Osteocyte (in vitro differentiated cells): ENCODE data around the gene GAL3ST1. TPM values are rescaled to one million over a fixed set of nuclear protein-coding genes. Genes with fewer than 3 reads are reported as not detected.
"Not testable (repeated sequence)": the region's sequence is repeated elsewhere in the genome, so short reads cannot be mapped to it uniquely, and the experiment has no call there.

Experiments
- DNase-seq: peaks from one replicate; pipeline ENCODE4 v3.0.0; 2021; ENCODE audit warnings: mixed read lengths; ENCODE audit not compliant: unreplicated experiment; ENCODE audit errors: extremely low spot score
- H3K27ac Mint-ChIP-seq: one replicate; pipeline ENCODE4 v1.8.0; 2021; ENCODE audit warnings: mild to moderate bottlenecking, mixed read lengths; ENCODE audit not compliant: unreplicated experiment
- H3K27me3 Mint-ChIP-seq: one replicate; pipeline ENCODE4 v1.8.0; 2021; ENCODE audit warnings: mixed read lengths; ENCODE audit not compliant: unreplicated experiment
- H3K36me3 Mint-ChIP-seq: one replicate; pipeline ENCODE4 v1.8.0; 2021; ENCODE audit warnings: mixed read lengths; ENCODE audit not compliant: unreplicated experiment
- H3K4me1 Mint-ChIP-seq: one replicate; pipeline ENCODE4 v1.8.0; 2021; ENCODE audit warnings: mixed read lengths; ENCODE audit not compliant: unreplicated experiment
- H3K4me3 Mint-ChIP-seq: one replicate; pipeline ENCODE4 v1.8.0; 2021; ENCODE audit warnings: mild to moderate bottlenecking, moderate library complexity, mixed read lengths; ENCODE audit not compliant: unreplicated experiment
- H3K9me3 Mint-ChIP-seq: one replicate; pipeline ENCODE4 v1.8.0; 2021; ENCODE audit warnings: mixed read lengths; ENCODE audit not compliant: unreplicated experiment
- total RNA-seq: library from RNA; stranded (reverse); gene quantifications from 2 replicates; pipeline ENCODE4 v1.2.1, GENCODE V29; 2021
- TF ChIP-seq, protein P1 (sequence below): fragments of 200-600 bp; sonication (generic); IDR thresholded peaks from 2 replicates; pipeline ENCODE4 v1.5.0; 2021; ENCODE audit warnings: antibody characterized with exemption, mild to moderate bottlenecking, moderate library complexity

Gene GAL3ST1
- total RNA-seq, 1 donor from 2014 or later = 0.46 TPM

DNA sequence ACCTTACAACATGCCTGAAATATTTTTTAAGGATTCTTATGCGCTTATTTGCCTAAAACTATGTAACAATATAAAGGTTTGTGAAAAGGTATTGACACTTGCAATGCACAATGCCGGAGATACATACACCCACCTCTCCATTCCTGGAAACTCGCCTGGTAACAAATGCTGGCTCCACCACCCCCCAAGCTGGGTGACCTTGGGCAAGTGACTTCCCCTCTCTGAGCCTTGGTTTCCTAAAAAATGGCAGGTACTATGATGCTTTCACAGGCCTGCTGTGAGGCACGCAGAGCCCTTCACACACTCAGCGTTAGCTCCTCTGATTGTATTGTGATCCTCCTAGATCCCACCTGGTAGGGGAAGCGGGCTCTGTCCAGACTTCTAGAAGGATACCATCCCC lies 2.3 kb downstream of the GAL3ST1 start:
- Mint-ChIP-seq H3K4me1 (peaks cover 10% of the 10 kb centered on the region), H3K4me3 (no peak overlapping the region), H3K27me3 (peaks cover 30% of the 10 kb centered on the region)

DNA sequence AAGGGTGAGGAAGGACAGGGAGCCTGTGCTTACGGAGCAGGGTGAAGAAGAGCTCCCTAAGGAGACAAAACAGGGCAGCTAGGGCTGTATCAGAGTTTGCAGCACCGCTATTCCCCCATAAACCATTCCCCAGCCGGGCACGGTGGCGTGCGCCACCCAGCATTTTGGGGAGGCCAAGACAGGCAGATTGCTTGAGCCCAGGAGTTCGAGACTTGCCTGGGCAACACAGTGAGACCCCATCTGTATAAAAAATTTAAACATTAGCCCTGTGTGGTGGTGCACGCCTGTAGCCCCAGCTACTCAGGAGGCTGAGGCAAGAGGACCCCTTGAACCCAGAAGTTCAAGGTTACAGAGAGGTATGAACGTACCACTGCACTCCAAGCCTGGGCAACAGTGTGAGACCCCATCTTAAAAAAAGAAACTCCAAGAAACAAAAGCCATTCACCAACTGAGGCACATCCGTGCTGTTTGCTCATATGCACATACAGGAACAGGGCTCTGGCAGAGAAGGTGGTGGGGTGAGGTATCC lies 4.7 kb downstream of the GAL3ST1 start:
- H3K4me1 Mint-ChIP-seq = peaks cover 5% of the 10 kb centered on the region
- H3K27ac Mint-ChIP-seq = no peak overlapping the region
- H3K36me3 Mint-ChIP-seq = no peaks in the 10 kb centered on the region
- H3K9me3 Mint-ChIP-seq = no peaks in the 10 kb centered on the region
- TF ChIP-seq, protein P1, sequence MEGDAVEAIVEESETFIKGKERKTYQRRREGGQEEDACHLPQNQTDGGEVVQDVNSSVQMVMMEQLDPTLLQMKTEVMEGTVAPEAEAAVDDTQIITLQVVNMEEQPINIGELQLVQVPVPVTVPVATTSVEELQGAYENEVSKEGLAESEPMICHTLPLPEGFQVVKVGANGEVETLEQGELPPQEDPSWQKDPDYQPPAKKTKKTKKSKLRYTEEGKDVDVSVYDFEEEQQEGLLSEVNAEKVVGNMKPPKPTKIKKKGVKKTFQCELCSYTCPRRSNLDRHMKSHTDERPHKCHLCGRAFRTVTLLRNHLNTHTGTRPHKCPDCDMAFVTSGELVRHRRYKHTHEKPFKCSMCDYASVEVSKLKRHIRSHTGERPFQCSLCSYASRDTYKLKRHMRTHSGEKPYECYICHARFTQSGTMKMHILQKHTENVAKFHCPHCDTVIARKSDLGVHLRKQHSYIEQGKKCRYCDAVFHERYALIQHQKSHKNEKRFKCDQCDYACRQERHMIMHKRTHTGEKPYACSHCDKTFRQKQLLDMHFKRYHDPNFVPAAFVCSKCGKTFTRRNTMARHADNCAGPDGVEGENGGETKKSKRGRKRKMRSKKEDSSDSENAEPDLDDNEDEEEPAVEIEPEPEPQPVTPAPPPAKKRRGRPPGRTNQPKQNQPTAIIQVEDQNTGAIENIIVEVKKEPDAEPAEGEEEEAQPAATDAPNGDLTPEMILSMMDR = no peak
- no peak for DNase-seq
- no peak overlapping the region for H3K4me3 Mint-ChIP-seq
- H3K27me3 Mint-ChIP-seq = peaks cover 37% of the 10 kb centered on the region

More for the DNA sequence above, 2.3 kb downstream of the GAL3ST1 start:
- no peak for DNase-seq
- H3K9me3 Mint-ChIP-seq = no peaks in the 10 kb centered on the region
- peaks cover 11% of the 10 kb centered on the region for H3K36me3 Mint-ChIP-seq
- TF ChIP-seq, protein P1 = no peak
- H3K27ac Mint-ChIP-seq = no peak overlapping the region

DNA sequence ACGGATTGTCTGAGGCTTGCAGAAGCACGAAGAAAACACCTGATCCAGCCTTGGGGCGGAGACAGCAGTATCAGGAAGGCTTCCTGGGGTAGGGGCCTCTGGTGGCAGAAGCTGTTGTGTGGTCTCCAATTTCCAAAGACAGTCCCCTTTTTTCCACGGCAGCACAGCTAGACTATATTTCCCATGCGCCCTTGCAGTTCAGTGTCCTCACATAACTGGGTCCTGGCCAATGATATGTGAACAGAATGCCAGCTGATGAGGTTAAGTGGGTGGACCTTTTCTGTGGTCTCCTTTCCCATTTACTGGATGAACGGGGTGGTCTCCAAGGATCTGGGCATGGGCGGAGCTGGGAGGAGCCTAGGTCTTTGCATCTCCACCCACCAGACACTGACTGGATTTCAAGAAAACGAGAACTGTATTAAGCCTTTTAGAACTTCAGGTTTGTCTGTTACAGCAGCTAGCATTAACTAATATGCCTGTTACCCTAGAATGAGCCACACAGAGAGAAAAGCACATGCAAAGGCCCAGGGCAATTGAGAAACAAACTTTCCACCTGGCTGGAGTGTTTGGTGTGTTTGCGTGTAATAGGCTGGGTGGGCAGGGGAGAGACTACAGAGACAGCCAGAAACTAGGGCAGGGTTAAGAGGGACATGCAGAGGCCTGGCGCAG lies 6.2 kb downstream of the GAL3ST1 start:
- H3K4me3 Mint-ChIP-seq = no peak overlapping the region
- no peaks in the 10 kb centered on the region for H3K9me3 Mint-ChIP-seq
- H3K27me3 Mint-ChIP-seq = peaks cover 33% of the 10 kb centered on the region
- no peak for DNase-seq
- H3K4me1 Mint-ChIP-seq = peaks cover 2% of the 10 kb centered on the region
- TF ChIP-seq, protein P1 = no peak
- no peak overlapping the region for H3K27ac Mint-ChIP-seq
- no peaks in the 10 kb centered on the region for H3K36me3 Mint-ChIP-seq

- H3K4me3 Mint-ChIP-seq, H3K36me3 Mint-ChIP-seq, H3K4me1 Mint-ChIP-seq, H3K27ac Mint-ChIP-seq, H3K9me3 Mint-ChIP-seq, DNase-seq: not testable (repeated sequence)
- peaks cover 32% of the 10 kb centered on the region for H3K27me3 Mint-ChIP-seq
These were observed 7.2 kb downstream of the GAL3ST1 start for GRCh38 chr22:30567277-30567676.

GRCh38 chr22:30566125-30566524 lies 8.3 kb downstream of the GAL3ST1 start:
- TF ChIP-seq, protein P1 = no peak
- Mint-ChIP-seq H3K27ac (no peak overlapping the region), H3K9me3 (no peaks in the 10 kb centered on the region), H3K36me3 (no peaks in the 10 kb centered on the region), H3K4me1 (peaks cover 8% of the 10 kb centered on the region), H3K27me3 (peaks cover 26% of the 10 kb centered on the region), H3K4me3 (no peak overlapping the region)
- no peak for DNase-seq
